ENCODE data around the gene FAM83G.

The FAM83G gene

DNA sequence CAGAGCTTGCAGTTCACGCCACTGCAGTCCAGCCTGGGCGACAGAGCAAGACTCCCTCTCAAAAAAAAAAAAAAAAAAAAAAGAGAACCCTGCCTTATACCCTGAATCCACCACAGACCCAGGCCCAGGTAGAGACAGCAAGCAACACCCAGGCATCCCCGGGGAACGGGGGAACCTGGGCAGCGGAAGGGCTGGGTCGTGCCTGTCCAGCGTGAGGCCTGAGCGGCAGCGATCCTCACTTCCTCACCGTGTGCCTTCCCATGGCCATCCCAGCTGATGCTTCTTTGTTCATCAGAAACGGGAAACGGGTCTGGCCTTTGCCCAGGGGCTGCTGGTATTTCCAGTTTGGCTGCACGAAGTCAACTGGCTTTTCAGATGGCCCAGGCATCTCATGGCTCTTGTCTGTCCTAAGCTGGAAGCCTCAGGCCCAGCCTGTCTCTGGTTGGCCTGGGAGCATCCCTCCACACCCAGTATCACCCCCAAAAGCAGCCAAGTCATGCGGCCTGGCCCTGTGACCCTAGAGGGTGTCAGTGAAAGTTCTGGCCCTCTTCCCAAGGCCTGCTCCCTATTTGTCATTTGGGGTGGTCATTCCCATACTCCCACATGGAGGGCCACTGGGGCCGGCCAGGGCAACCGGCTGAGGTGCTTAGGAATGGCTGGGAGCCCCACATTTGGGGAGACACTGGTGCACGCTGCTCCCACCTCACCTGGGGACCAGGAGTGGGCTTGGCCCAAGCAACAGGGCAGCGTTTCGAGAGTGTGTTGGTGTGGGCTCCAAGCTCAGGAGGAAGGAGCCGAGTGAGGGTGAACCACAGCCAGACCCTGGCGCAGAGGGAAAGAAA lies 20.1 kb downstream of the FAM83G start:
- DNase-seq (ENCODE audit: low read depth, low spot score): no peak
- in situ Hi-C loops (cut with HindIII; ENCODE audit: low sequenced_read_pairs): no loop called here
- H3K4me3 ChIP-seq (ENCODE audit: low read depth, low read length): no peak overlapping the region
- TF ChIP-seq, protein P1, sequence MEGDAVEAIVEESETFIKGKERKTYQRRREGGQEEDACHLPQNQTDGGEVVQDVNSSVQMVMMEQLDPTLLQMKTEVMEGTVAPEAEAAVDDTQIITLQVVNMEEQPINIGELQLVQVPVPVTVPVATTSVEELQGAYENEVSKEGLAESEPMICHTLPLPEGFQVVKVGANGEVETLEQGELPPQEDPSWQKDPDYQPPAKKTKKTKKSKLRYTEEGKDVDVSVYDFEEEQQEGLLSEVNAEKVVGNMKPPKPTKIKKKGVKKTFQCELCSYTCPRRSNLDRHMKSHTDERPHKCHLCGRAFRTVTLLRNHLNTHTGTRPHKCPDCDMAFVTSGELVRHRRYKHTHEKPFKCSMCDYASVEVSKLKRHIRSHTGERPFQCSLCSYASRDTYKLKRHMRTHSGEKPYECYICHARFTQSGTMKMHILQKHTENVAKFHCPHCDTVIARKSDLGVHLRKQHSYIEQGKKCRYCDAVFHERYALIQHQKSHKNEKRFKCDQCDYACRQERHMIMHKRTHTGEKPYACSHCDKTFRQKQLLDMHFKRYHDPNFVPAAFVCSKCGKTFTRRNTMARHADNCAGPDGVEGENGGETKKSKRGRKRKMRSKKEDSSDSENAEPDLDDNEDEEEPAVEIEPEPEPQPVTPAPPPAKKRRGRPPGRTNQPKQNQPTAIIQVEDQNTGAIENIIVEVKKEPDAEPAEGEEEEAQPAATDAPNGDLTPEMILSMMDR (IDR thresholded peaks at IDR 0.05; ENCODE audit: low read depth, low read length): no peak

DNA sequence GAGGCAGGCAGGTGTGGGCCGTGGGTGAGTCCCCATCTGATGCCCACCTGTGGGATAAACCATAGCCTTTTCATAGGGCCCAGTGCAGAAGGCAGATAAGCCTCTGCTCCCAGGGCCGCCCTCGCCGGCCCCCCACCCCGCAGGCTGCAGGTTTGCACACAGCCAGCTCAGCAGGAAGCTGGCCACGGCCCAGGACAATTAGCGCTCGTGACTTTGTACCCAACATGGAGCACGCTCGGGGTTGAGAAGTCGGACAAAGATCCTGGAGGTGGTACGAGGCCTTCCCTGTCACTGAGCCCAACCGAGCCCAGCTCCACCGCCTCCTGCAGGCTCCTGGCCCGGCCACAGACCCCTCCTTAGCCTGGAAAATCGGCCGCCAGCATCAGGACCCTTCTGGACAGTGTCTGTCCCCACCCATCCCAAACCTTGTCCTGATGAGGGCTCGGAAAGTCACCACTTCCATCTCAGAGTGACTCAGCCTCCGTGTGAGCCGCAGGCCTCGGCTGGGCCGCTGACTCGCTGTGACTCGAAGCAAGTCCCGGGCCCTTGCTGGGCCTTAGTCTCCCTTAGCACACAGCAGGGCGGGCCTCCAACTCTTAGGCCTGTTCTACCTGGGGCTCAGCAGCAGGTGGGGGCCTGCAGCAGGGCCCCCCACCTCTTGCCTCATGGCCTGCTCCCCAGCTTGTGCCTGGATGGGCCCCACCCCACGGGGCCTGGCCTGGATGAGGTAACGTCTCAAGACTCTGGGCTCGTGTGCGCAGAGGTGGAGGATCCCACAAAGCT lies 22.7 kb downstream of the FAM83G start:
- in situ Hi-C loops (cut with HindIII; ENCODE audit: low sequenced_read_pairs): no loop called here
- DNase-seq (ENCODE audit: low read depth, low spot score): peak; percentile 78
- TF ChIP-seq, protein P1 (IDR thresholded peaks at IDR 0.05; ENCODE audit: low read depth, low read length): no peak
- H3K4me3 ChIP-seq (ENCODE audit: low read depth, low read length): no peak overlapping the region

DNA sequence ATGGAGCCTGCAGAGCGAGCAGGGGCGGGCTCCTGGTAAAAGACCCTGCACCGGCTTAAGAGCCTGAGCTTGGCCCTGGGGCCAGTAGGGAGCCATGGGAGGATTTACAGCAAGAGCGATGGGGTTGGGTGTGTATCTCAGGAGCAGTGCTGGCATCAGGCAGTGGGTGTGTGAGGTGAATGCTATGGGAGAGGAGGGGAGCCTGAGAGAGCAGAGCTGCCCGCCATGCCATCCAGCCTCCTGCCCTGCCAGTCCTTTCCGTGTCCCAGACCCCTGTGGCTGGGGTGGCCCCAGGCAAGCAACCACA lies 23.3 kb downstream of the FAM83G start:
- in situ Hi-C loops (cut with HindIII; ENCODE audit: low sequenced_read_pairs): no loop called here
- no peak for DNase-seq (ENCODE audit: low read depth, low spot score)
- TF ChIP-seq, protein P1 (IDR thresholded peaks at IDR 0.05; ENCODE audit: low read depth, low read length): no peak
- H3K4me3 ChIP-seq (ENCODE audit: low read depth, low read length): no peak overlapping the region

DNA sequence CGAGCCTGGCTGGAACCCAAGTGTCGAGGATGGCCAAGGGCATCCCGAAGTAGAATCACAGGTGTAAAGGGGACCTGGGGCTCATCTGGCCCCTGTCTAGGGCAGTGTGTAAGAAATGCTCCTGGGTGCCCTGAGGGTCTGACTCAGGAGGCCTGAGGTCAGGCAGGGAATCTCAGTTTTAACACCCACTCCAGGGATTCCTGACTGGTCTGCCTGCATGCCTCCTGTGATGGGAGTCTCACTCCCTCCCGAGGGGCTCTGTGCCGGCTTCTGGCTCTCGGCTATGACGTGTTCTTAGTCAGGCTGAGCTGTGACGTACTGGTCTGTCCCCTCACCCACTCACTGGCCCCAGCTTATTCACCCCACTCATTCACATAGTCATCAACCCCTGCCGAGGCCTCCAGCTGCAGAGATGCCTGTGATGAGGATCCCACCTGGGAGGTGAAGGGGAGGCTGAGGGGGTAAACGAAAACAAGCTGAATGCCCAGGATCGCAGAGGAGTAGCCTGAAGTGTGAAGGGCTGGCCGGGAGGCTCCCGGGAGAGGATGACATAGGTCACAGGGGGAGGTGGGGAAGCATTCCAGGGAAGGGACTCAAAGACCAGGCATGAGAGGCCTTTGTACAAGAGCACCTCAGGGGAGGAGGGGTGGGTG lies 23.8 kb downstream of the FAM83G start:
- no peak overlapping the region for H3K4me3 ChIP-seq (ENCODE audit: low read depth, low read length)
- DNase-seq (ENCODE audit: low read depth, low spot score): peak; percentile 71

DNA sequence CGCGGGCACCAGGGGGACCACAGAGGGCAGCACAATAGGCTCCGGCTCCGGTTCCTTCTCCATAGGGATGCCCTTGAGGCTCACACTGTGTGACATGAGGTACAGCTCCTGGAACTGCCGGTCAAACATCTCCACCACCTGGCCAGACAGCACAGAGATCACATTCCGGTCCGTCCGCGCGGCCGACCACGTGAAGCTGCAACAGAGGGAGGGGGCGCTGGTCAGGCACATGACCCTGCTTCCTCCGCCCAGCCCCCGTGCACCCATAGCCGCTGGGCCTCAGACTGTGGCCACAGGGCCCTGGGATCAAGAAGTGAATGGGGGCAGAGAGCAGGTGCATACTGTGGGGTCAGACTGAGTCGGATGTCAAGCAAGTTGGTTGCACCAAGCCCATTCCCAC lies 25.9 kb downstream of the FAM83G start:
- DNase-seq (ENCODE audit: low read depth, low spot score): no peak
- in situ Hi-C loops (cut with HindIII; ENCODE audit: low sequenced_read_pairs): no loop called here
- H3K4me3 ChIP-seq (ENCODE audit: low read depth, low read length): no peak overlapping the region
- TF ChIP-seq, protein P1 (IDR thresholded peaks at IDR 0.05; ENCODE audit: low read depth, low read length): no peak

More for the DNA sequence above, 23.8 kb downstream of the FAM83G start:
- TF ChIP-seq, protein P1 (IDR thresholded peaks at IDR 0.05; ENCODE audit: low read depth, low read length): no peak
- in situ Hi-C loops (cut with HindIII; ENCODE audit: low sequenced_read_pairs): no loop called here

DNA sequence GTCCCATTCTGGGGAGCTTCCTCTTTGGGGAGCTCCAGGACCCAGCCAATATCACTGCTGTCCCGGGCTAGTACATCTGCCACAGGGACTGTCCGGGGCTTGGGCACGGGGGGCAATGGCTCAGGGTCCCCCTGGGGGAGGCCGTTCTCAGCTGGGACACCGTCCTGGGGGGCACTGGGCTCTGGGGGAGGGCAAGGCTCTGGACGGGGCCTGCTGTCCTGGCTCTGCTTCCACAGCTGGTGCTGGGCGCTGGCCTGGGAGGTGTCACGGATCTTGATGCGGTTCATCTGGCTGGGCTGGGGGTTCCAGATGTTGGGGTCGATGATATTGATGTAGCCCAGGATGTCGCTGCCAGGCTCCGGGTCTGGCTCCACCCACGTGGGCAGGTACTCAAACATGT lies 26.5 kb downstream of the FAM83G start:
- no peak overlapping the region for H3K4me3 ChIP-seq (ENCODE audit: low read depth, low read length)
- no peak for DNase-seq (ENCODE audit: low read depth, low spot score)
- in situ Hi-C loops (cut with HindIII; ENCODE audit: low sequenced_read_pairs): no loop called here
- TF ChIP-seq, protein P1 (IDR thresholded peaks at IDR 0.05; ENCODE audit: low read depth, low read length): no peak

Data from astrocyte of the spinal cord (primary cell).